Thymus (tissue), 11 donors: ENCODE results near the gene C12orf43. TPM values are rescaled to one million over a fixed set of nuclear protein-coding genes. Genes with fewer than 3 reads are reported as not detected.

Experiments used
- DNase-seq, 9 donors: peaks; one replicate each; pipeline ENCODE4 v3.0.0-alpha.2; 2013; ENCODE audit warnings: low spot score in 9 of 9, low read depth in 6 of 9, missing footprints in 1 of 9
- H3K27ac ChIP-seq, 2 donors: one replicate each; pipeline ENCODE4 v1.5.1; 2013; ENCODE audit warnings: control low read depth in 1 of 2, low read depth in 1 of 2, low read length in 1 of 2, mild to moderate bottlenecking in 1 of 2, moderate library complexity in 1 of 2
- H3K27me3 ChIP-seq, 2 donors: one replicate each; pipeline ENCODE4 v1.5.1; 2013; ENCODE audit warnings: low read length in 1 of 2; ENCODE audit not compliant: control insufficient read depth in 2 of 2, insufficient read depth in 1 of 2
- H3K36me3 ChIP-seq, 2 donors: one replicate each; pipeline ENCODE4 v1.5.1; 2013; ENCODE audit warnings: low read length in 1 of 2, mild to moderate bottlenecking in 1 of 2, moderate library complexity in 1 of 2; ENCODE audit not compliant: control insufficient read depth in 2 of 2, insufficient read depth in 2 of 2
- H3K4me1 ChIP-seq, 2 donors: one replicate each; pipeline ENCODE4 v1.5.1; 2013; ENCODE audit warnings: low read length in 2 of 2; ENCODE audit not compliant: control insufficient read depth in 2 of 2, insufficient read depth in 2 of 2
- H3K4me3 ChIP-seq, 2 donors: one replicate each; pipeline ENCODE4 v1.5.1; 2013; ENCODE audit warnings: low read length in 2 of 2, control low read depth in 1 of 2, mild to moderate bottlenecking in 1 of 2
- H3K9me3 ChIP-seq, 2 donors: one replicate each; pipeline ENCODE4 v1.5.1; 2013; ENCODE audit warnings: low read length in 1 of 2, mild to moderate bottlenecking in 1 of 2; ENCODE audit not compliant: control insufficient read depth in 2 of 2, insufficient read depth in 1 of 2
- WGBS: extraction: QIAGEN DNeasy Blood & Tissue Kit; methylation state at CpG from one replicate; pipeline ENCODE4 v1.1.7; 2013; 5-methylcytosine and 5-hydroxymethylcytosine counted together
- polyA plus RNA-seq: library from polyadenylated mRNA; stranded (reverse); fragments of 200-250 nt; gene quantifications from one replicate; pipeline ENCODE4 v1.2.3, GENCODE V29; 2013
- total RNA-seq: library from RNA; stranded (reverse); fragments of 120-200 nt; gene quantifications from one replicate; pipeline ENCODE4 v1.2.4, GENCODE V29; 2013
- donor health status: healthy.

Gene C12orf43
- total and polyA plus RNA-seq, 2 donors = 10.1 to 10.3 TPM

DNA sequence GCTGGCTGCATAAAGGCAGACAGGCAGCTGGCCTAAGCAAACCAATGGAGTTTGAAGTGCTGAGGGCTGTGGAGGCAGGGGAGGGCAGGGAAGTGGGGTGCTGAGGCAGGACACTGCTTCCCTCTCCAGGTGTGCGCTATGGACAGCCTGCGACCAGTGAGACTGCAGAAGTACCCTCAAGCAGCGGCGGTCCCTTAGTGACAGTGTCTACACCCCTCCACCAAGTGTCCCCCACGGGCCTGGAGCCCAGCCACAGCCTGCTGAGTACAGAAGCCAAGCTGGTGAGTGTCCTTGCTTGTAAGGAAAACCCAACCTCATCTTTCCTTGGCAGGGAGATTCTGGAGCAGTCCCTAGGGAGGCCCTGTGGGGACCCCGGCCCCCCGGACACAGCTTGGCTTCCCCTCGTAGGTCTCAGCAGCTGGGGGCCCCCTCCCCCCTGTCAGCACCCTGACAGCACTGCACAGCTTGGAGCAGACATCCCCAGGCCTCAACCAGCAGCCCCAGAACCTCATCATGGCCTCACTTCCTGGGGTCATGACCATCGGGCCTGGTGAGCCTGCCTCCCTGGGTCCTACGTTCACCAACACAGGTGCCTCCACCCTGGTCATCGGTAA lies 20.0 kb downstream of the C12orf43 start:
- Histone ChIP-seq H3K4me1 (peaks cover 9 to 17% of the 10 kb centered on the region in 2 donors), H3K27me3 (no peaks in the 10 kb centered on the region), H3K4me3 (no peak overlapping the region), H3K36me3 (peaks cover 0 to under 1% of the 10 kb centered on the region in 2 donors), H3K27ac (no peak overlapping the region), H3K9me3 (peaks cover 0 to 7% of the 10 kb centered on the region in 2 donors)
- no peak for DNase-seq
- WGBS = 95% methylated on average over 11 of the region's 11 CpGs

DNA sequence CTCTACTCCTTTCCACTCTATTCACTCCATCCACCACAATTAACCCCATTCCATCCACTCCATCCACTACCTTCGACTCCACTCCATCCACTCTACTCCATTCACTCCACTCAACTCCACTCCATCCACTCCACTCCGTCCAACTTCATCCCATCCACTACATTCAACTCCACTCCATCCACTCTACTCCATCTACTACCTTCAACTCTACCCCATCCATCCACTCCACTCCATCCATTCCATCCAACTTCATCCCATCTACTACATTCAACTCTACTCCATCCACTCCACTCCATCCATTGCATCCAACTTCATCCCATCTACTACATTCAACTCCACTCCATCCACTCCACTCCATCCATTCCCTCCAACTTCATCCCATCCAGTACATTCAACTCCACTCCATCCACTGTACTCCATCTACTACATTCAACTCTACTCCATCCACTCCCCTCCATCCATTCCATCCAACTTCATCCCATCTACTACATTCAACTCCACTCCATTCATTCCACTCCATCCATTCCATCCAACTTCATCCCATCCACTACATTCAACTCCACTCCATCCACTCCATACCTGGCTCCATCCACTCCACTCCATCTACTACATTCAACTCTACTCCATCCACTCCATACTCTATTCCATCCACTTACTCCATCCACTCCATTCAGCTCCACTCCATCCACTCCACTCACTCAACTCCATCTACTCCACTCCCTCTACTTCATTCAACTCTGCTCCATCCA lies 21.5 kb downstream of the C12orf43 start:
- Histone ChIP-seq H3K9me3 (peaks cover 0 to 7% of the 10 kb centered on the region in 2 donors), H3K36me3 (no peaks in the 10 kb centered on the region), H3K27ac (no peak overlapping the region), H3K4me3 (no peak overlapping the region), H3K27me3 (no peaks in the 10 kb centered on the region), H3K4me1 (peaks cover 0 to 2% of the 10 kb centered on the region in 2 donors)
- 95% methylated on average over 2 of the region's 2 CpGs for WGBS
- DNase-seq = no peak

DNA sequence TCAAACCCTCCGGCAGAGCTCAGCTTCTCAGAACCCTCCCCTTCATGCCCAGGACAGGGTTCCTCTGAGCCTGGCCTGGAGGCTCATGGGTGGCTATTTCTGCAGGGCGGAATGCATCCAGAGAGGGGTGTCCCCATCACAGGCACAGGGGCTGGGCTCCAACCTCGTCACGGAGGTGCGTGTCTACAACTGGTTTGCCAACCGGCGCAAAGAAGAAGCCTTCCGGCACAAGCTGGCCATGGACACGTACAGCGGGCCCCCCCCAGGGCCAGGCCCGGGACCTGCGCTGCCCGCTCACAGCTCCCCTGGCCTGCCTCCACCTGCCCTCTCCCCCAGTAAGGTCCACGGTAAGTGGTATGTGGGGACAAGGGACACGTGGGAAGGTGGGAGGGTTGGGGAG lies 22.2 kb downstream of the C12orf43 start:
- no peak overlapping the region for H3K4me3 ChIP-seq
- H3K4me1 ChIP-seq = no peaks in the 10 kb centered on the region
- no peaks in the 10 kb centered on the region for H3K36me3 ChIP-seq
- DNase-seq = no peak
- peaks cover 0 to 7% of the 10 kb centered on the region in 2 donors for H3K9me3 ChIP-seq
- no peak overlapping the region for H3K27ac ChIP-seq
- WGBS = 94% methylated on average over 15 of the region's 15 CpGs
- H3K27me3 ChIP-seq = no peaks in the 10 kb centered on the region

- Histone ChIP-seq H3K27me3 (no peaks in the 10 kb centered on the region), H3K27ac (no peak overlapping the region), H3K4me3 (no peak overlapping the region), H3K36me3 (no peaks in the 10 kb centered on the region), H3K9me3 (peaks cover 0 to 3% of the 10 kb centered on the region in 2 donors), H3K4me1 (no peaks in the 10 kb centered on the region)
- 90% methylated on average over 11 of the region's 11 CpGs for whole genome bisulfite sequencing
- DNase-seq = no peak
Measured at GRCh38 chr12:120993496-120993895, 22.8 kb downstream of the C12orf43 start.

GRCh38 chr12:120992989-120993388 lies 23.3 kb downstream of the C12orf43 start:
- no peak for DNase-seq
- Histone ChIP-seq H3K36me3 (no peaks in the 10 kb centered on the region), H3K4me1 (no peaks in the 10 kb centered on the region), H3K4me3 (no peak overlapping the region), H3K9me3 (peaks cover 0 to 3% of the 10 kb centered on the region in 2 donors), H3K27me3 (no peaks in the 10 kb centered on the region), H3K27ac (no peak overlapping the region)
- 99% methylated on average over 1 of the region's 1 CpG for WGBS

DNA sequence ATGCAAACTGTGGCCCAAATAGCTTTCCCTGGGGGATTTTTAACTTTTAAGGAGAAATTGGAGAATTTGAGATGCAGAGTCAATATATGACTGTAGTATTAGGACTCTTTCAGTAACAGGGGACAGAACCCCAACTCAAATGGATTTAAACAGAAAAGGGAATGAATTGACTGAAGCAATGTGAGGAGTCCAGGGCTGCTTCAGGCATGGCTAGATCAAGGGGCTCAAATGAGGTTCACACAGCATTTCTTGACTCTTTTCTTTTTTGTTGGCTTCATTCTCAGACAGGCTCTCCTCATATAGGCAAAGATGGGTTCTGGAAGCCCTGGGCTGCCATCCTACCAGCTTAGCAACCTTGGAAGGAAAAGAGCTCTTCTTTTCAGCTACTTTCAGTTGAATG lies 24.3 kb downstream of the C12orf43 start:
- DNase-seq = no peak
- Histone ChIP-seq H3K4me3 (no peak overlapping the region), H3K4me1 (no peaks in the 10 kb centered on the region), H3K27ac (no peak overlapping the region), H3K9me3 (peaks cover 0 to 3% of the 10 kb centered on the region in 2 donors), H3K27me3 (no peaks in the 10 kb centered on the region), H3K36me3 (no peaks in the 10 kb centered on the region)

DNA sequence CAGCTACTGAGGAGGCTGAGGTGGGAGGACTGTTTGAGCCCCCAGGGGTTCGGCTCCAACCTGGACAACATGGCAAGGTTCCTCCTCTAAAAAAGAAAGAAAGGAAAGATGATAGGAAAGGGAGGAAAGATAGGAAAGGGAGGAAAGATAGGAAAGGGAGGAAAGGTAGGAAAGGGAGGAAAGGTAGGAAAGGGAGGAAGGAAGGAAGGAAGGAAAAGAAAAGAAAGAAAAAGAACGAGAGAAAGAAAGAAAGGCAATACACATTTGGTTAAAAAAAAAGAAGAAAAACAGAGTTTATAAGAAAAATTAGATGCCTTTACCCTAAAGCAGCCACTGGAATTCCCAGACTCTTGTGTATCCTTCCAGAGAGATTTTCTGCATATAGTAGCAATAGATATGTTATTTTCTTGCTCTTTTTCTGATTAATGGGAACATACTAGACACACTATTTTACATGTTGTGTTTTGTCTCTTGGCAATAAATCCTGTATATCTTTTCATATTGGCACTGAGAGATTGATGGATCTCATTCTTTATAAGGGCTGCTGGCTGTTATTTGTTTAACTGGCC lies 25.7 kb downstream of the C12orf43 start:
- Histone ChIP-seq H3K9me3 (peaks cover 0 to 3% of the 10 kb centered on the region in 2 donors), H3K4me1 (no peaks in the 10 kb centered on the region), H3K4me3 (no peak overlapping the region), H3K27me3 (no peaks in the 10 kb centered on the region), H3K27ac (no peak overlapping the region), H3K36me3 (no peaks in the 10 kb centered on the region)
- WGBS = 81% methylated on average over 2 of the region's 2 CpGs
- DNase-seq = no peak

GRCh38 chr12:120989687-120990086 lies 26.6 kb downstream of the C12orf43 start:
- H3K27me3 ChIP-seq = no peaks in the 10 kb centered on the region
- DNase-seq = no peak
- 91% methylated on average over 3 of the region's 3 CpGs for WGBS
- no peaks in the 10 kb centered on the region for H3K4me1 ChIP-seq
- H3K9me3 ChIP-seq = peaks cover 0 to 3% of the 10 kb centered on the region in 2 donors
- H3K36me3 ChIP-seq = no peaks in the 10 kb centered on the region
- H3K4me3 ChIP-seq = no peak overlapping the region
- no peak overlapping the region for H3K27ac ChIP-seq

DNA sequence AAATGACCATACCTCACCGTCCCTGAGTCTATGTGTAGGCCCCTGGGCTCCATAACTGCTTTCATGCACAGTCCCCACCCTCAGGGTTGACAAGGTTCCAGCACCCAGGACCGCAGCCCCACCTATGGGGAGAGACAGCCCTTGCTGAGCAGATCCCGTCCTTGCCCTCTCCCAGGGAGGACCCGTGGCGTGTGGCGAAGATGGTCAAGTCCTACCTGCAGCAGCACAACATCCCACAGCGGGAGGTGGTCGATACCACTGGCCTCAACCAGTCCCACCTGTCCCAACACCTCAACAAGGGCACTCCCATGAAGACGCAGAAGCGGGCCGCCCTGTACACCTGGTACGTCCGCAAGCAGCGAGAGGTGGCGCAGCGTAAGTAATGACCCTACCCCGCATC lies 27.6 kb downstream of the C12orf43 start:
- Histone ChIP-seq H3K27me3 (no peaks in the 10 kb centered on the region), H3K4me3 (no peak overlapping the region), H3K36me3 (no peaks in the 10 kb centered on the region), H3K4me1 (no peaks in the 10 kb centered on the region), H3K9me3 (peaks cover 0 to 3% of the 10 kb centered on the region in 2 donors), H3K27ac (no peak overlapping the region)
- no peak for DNase-seq
- WGBS = 95% methylated on average over 17 of the region's 17 CpGs
